Fibroblast of skin of left biceps (primary cell): Measurements from ENCODE around the gene CELA3A.
A peak's percentile ranks its signal among the peaks of the same experiment; 100 is the strongest.
"Not testable (repeated sequence)": the region's sequence is repeated elsewhere in the genome, so short reads cannot be mapped to it uniquely, and the experiment has no call there.

Experiments
- DNase-seq, 2 experiments: peaks; one replicate each; pipeline ENCODE4 v3.0.0-alpha.2; 2013; ENCODE audit warnings: low read depth in 2 of 2

Gene CELA3A

GRCh38 chr1:22001409-22001808 lies at the start of gene CELA3A:
Gene CELA3A, plus strand, starts transcription at chr1:22001657. Its CDS starts 18 bp downstream, at chr1:22001675.
- DNase-seq, result no peak

DNA sequence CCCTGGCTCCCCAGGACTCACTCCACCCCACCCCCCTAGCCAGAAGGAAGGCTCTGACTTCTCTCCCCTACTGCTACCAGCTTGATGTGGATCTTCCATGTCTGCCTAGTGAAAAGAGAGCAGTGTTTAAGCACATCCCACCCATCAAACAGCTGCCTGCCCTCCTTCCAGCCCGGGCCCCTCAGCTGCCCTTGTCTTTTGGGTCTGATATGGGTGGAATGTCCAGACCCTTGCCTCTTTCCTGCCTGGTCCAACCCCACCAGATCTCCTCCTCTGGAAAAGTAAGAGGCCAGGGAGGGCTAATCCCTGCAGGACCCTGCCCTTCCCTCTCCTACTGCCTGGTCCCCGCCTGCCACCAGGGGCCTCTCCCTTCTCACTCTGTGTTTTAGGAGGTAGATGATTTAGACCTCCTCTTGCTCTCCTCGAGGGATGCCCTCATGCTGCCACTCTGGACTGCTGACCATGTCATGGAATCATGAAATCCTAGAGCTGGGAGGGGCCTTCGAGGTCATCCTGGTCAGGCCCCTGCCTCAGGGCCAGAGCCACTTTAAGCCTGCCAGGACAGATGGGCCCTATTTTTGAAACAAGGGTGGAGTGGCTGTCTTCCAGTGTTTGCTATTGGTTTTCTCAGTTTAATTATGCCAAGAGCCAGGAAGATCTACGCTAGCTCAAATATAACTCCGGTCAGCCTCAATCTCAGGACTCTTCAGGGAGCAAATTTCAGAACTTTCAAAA lies 48.5 kb upstream of the CELA3A start:
- DNase-seq, result no peak

DNA sequence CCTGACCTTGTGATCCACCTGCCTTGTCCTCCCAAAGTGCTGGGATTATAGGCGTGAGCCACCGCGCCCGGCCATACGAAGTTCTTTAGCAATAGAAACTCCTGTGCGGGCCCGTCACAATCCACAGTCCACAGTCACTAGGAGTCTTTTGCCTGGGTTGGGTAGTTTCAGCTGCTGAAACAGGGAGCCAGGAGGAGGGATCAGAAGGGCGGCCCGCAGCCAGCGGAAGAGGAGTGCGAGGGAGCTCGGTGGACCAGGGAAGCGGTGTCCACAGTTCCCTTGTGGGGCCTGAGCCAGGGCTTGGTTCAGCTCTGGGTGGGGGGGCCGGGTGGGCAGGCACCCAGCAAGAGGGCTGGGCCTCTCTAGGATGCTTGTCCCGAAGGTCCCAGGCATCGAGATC lies 46.4 kb upstream of the CELA3A start:
- no peak for DNase-seq

GRCh38 chr1:21955501-21956281 lies 45.8 kb upstream of the CELA3A start:
- DNase-seq, result no peak

GRCh38 chr1:21956720-21957552 lies 44.5 kb upstream of the CELA3A start:
- no peak for DNase-seq

GRCh38 chr1:21961337-21961736 lies 40.1 kb upstream of the CELA3A start:
- DNase-seq, result no peak

DNA sequence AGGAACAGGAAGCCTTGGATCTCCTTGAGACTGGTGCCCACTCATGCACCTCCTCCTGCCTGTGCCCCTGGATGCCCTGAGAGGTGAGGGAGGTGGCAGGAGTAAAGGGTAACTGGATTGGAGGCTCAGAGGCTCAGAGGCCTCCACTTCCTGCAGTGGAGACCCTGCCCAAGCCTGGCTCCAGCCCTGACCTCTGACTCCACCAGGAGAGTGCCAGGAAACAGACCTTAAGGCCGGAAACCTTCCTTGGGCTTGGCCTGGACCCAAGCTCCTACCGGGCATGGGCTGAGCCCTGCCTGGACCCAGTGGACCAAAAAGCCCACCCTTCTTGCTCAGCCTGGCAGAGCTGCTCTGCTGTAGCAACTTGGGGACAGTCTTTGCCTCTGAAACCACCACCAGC lies 39.7 kb upstream of the CELA3A start:
- DNase-seq, result no peak

GRCh38 chr1:21963477-21964217 lies 37.8 kb upstream of the CELA3A start:
- no peak for DNase-seq

- peak; percentile 13 to 28 for DNase-seq
Measured at GRCh38 chr1:21966247-21967000, 35.0 kb upstream of the CELA3A start.

- DNase-seq, result not testable (repeated sequence)
Measured at GRCh38 chr1:21967216-21967615, 34.2 kb upstream of the CELA3A start.

DNA sequence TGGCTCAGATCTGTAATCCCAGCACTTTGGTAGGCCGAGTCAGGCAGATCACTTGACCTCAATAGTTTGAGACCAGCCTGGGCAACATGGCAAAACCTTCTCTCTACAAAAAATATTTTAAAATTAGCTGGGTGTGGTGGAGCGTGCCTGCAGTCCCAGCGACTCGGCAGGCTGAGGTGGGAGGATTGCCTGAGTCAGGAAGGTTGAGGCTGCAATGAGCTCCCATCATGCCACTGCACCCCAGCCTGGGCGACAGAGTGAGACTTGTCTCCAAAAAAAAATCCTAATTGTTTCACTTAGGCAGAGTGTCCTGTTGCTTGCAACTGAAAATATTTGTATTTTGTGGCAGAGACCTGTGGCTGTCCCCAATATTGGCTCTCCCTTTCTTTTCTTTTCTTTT lies 32.4 kb upstream of the CELA3A start:
- not testable (repeated sequence) for DNase-seq

DNA sequence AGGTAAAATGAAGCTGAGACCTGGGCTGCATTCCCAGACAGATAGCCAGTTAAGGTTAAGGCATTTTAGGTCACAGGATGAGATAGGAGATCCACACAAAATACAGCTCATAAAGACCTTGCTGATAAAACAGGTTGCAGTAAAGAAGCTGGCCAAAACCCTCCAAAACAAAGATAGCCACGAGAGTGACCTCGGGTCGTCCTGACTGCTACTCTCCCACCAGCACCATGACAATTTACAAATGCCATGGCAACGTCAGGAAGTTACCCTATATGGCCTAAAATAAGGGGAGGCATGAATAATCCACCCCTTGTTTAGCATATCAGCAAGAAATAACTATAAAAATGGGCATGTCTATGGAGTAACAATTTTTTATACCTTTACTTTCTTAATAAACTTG lies 30.9 kb upstream of the CELA3A start:
- DNase-seq, result not testable (repeated sequence)

- DNase-seq, result not testable (repeated sequence)
Measured at GRCh38 chr1:21972973-21973441, 28.4 kb upstream of the CELA3A start.

DNA sequence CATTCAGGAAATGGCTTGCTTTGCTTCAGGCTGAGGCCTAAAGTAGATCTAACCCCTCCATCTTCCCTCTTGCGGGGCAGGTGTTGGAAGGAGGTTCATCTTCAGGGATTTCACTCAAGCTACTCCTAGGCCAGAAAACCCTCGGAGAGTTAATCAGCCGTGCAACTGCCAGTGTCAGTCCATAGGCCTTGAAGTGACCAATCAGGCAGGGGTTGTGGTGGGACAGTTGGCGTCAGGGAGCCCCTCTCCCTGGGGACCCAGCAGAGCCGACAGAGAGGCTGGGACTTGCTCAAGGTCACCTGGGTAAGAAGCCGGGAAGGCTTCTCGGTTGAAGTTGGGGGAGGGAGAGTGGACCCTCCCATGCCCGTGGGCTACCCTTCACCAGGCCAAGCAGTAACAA lies 27.5 kb upstream of the CELA3A start:
- DNase-seq, result not testable (repeated sequence)

GRCh38 chr1:21974699-21975098 lies 26.8 kb upstream of the CELA3A start:
- DNase-seq, result not testable (repeated sequence)

DNA sequence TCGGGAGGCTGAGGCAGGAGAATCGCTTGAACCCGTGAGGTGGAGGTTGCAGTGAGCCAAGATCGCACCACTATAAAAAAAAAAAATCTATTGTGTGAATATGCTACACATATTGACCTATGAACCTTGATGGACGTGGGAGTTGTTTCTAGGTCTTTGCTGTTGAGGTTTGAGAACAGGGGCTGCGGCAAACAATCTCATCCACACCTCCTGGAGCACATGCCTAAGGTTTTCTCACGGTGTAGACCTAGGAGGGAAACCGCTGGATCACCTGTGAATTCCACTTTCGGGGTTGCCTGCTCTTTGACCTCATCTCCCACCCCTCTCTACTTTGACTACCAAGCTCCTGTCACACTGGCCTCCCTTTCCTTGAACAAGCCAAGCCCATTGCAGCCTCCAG lies 26.2 kb upstream of the CELA3A start:
- not testable (repeated sequence) for DNase-seq

- DNase-seq, result not testable (repeated sequence)
Measured at GRCh38 chr1:21976703-21977239, 24.7 kb upstream of the CELA3A start, which contains the start of gene CELA3B. Gene CELA3B, plus strand, starts transcription at chr1:21977022. Its CDS starts 18 bp downstream, at chr1:21977040.

DNA sequence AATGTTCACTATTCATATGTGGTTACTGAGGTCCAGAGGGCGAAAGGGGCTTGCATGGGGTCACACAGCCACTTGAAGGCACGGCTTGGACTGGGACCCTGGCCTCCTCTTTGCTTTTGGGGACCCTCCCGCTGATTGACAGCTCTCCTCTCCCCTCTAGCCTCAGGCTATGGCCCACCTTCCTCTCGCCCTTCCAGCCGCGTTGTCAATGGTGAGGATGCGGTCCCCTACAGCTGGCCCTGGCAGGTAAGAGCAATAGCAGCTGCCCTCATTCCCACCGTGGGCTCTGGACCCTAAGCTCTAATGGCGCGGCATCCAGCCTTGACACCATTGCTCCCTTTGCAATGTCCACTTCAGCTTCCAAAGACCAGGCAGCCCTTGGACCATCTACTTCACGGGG lies 23.2 kb upstream of the CELA3A start:
- not testable (repeated sequence) for DNase-seq

DNA sequence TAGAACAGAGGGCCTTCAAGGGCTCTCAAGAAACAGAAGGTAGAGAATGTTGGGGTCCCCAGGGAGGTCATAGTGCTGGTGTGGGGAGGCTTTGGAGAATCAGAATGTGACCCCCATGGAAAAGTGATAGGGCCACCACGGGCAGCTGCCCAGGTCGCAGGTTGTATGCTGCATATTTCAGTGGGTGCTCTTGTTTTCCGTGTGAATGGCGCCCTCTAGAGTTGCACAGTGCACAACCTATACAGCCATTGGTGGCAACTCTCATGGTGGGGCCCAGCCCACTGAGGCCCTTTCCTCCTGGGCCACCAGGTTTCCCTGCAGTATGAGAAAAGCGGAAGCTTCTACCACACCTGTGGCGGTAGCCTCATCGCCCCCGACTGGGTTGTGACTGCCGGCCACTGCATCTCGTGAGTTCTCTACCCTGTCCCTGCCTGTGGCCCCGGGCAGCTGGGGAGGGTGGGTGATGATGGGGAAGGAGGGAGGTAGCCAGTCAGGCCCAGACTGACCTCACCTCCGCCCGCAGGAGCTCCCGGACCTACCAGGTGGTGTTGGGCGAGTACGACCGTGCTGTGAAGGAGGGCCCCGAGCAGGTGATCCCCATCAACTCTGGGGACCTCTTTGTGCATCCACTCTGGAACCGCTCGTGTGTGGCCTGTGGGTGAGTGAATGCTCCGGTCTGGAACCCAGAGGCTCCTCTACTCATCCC lies 20.8 kb upstream of the CELA3A start:
- not testable (repeated sequence) for DNase-seq
